GM12801 (cell line): ENCODE results near the gene ATP7A.

Source experiments
- TF ChIP-seq, protein P1 (sequence below): IDR thresholded peaks from one replicate; pipeline ENCODE4 v1.5.1; 2011; ENCODE audit warnings: control low read depth; ENCODE audit not compliant: insufficient read length; ENCODE audit errors: extremely low read depth

Gene ATP7A

DNA sequence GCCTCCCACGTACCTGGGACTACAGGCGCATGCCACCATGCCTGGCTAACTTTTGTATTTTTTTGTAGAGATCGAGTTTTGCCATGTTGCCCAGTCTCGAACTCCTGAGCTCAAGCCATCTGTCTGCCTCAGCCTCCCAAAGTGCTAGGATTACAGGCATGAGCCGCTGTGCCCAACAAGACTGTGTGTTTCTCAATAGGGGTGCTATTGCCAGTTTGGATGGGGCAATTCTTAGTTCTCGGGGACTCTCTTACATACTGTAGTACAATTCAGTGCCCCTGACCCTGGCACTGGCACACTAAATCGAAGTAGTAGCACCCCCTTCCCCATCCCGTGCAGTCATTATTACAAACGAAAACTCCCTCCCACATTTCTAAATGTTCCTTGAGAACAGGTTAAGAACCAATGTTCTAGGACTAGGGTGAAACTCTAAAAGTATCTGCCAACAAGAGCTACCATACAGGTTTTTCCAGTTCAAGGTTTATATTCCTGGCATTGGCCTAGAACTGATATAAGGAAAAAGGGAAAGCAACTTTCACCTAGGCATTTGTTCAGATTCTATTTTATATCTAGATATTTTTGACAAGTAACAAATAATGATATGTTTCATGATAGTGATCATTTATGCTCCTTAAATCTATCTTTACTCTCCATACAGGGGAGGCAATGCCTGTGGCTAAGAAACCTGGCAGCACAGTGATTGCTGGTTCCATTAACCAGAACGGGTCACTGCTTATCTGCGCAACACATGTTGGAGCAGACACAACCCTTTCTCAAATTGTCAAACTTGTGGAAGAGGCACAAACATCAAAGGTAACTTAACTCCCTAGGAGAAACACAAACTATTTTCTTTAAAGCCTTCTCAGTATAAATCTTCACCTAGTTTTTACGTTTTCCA, 109.3 kb downstream of the ATP7A start:
- TF ChIP-seq, protein P1, sequence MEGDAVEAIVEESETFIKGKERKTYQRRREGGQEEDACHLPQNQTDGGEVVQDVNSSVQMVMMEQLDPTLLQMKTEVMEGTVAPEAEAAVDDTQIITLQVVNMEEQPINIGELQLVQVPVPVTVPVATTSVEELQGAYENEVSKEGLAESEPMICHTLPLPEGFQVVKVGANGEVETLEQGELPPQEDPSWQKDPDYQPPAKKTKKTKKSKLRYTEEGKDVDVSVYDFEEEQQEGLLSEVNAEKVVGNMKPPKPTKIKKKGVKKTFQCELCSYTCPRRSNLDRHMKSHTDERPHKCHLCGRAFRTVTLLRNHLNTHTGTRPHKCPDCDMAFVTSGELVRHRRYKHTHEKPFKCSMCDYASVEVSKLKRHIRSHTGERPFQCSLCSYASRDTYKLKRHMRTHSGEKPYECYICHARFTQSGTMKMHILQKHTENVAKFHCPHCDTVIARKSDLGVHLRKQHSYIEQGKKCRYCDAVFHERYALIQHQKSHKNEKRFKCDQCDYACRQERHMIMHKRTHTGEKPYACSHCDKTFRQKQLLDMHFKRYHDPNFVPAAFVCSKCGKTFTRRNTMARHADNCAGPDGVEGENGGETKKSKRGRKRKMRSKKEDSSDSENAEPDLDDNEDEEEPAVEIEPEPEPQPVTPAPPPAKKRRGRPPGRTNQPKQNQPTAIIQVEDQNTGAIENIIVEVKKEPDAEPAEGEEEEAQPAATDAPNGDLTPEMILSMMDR, result no peak

DNA sequence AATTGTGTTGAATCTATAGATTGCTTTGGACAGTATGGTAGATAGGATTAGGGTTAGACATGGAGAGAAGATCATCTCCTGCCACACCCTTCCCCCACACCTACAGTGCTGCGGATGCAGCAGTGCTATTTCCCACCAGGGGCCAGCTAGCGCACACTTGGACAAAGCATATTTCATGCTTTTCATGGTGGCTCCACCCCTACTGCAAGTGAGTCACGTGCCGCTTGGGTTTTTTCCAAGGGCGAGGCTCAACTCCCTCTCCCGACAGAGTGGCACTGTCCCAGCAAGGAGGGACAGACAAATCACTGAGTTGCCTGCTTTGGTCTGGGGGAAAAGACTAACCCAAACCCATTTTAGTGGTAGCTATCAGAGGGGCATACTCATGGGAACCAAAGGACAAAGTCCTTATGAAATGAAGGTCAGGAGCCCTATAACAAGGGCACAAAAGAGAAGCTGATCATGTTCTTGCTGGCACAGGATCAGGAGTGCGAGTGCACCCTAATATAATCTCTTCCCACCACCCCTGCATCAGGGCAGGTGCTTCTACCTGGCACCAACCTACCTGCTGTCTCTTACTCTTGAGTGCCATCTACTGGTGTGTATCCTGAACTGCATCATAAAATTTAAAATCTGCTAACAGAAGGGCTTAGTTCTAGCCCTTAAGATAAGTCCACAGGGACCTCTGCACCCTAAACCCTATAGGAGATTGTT, 114.0 kb downstream of the ATP7A start:
- TF ChIP-seq, protein P1, result no peak

DNA sequence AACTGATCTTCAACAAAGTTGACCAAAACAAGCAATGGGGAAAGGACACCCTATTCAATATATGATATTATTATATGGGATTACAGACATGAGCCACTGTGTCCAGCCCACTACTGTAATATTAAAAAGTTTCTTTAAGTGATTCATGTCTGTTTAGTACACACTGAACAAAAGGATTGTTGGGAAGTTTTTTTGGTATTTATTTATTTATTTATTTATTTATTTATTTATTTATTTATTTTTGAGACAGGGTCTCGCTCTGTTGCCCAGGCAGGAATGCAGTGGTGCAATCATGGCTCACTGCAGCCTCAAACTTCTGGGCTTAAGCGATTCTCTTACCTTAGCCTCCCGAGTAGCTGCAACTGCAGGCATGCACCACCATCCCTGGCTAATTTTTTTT, 117.3 kb downstream of the ATP7A start:
- TF ChIP-seq, protein P1, result no peak

DNA sequence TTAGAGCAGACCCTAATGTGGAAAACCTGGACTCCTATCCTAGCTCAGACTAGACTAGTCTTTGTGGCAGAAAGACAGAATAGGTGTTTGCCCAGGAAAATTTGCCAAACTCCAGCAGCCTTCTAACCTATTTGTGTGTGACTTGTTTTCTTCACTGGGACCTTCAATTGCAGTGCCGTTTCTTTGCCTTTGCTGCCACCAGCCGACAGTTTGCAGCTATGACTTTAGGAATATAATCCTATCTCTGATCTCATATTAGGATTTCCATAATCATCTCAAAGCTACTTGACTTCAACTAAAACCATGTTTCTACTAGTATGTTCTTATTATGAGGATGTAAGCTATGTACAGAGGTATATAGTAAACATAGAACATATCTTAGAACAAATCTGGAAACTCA, 119.2 kb downstream of the ATP7A start:
- TF ChIP-seq, protein P1, result no peak

DNA sequence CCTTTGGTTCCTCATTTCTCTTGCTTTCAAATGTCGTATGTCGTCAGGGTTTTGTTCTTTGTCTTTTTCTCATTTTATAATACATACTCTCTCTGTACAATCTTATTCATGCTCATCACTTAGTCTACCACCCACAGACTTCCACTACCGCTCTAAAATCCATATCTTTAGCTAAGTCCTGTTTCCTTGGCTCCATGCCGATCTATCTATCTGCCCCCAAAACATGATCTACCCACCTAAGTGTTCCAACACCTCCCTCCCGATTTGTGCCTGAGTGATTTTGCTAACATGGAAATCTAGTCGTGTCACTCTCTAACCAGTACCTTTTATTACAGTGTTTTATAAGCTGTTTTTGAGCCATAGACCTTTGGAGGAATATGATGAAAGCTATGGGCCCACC, 124.6 kb downstream of the ATP7A start:
- TF ChIP-seq, protein P1, result no peak

DNA sequence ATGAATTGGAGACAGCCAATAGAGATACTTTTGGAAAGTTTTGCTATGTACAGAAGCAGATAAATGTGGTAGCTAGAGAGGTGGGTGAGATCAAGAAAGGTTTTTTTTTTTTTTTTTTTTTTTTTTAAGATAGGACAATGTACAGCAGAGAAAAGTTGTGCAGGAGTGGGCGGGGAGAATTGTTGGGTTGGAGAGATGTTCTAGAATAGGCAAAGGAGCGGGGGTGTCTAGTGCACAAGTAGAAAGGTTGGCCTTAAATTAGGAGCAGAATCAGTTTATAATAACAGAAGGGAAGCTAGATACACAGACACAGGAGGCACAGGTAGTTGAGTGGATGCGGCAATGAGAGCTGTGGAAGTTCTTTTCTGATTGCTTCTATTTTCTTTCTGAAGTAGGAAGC, 127.4 kb downstream of the ATP7A start:
- TF ChIP-seq, protein P1, result no peak

DNA sequence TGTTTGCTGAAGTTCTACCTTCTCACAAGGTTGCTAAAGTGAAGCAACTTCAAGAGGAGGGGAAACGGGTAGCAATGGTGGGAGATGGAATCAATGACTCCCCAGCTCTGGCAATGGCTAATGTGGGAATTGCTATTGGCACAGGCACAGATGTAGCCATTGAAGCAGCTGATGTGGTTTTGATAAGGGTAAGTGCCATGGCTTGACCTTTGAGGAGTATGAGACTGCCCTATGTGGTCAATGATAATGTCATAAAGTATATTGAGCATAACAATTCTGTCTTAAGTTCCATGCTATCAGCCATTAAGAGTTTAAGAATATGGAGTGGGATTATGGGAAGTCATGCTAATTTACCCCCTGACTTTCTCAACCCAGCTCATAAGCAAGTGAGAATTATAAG, 132.1 kb downstream of the ATP7A start:
- TF ChIP-seq, protein P1, result no peak
